NCI-H1417 (cell line): Measurements from ENCODE around the gene NAMPT.
"Not testable (repeated sequence)": the region's sequence is repeated elsewhere in the genome, so short reads cannot be mapped to it uniquely, and the experiment has no call there.

Experiments
- DNase-seq, 3 experiments: peaks; one replicate each; lab custom pipeline; 2025; lab: John Stamatoyannopoulos, UW

The NAMPT gene

GRCh38 chr7:106304568-106304967 lies 19.8 kb upstream of the NAMPT start:
- DNase-seq = no peak

DNA sequence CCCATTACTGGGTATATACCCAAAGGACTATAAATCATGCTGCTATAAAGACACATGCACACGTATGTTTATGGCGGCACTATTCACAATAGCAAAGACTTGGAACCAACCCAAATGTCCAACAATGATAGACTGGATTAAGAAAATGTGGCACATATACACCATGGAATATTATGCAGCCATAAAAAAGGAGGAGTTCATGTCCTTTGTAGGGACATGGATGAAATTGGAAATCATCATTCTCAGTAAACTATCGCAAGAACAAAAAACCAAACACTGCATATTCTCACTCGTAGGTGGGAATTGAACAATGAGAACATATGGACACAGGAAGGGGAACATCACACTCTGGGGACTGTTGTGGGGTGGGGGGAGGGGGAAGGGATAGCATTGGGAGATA lies 13.8 kb upstream of the NAMPT start:
- DNase-seq = not testable (repeated sequence)

DNA sequence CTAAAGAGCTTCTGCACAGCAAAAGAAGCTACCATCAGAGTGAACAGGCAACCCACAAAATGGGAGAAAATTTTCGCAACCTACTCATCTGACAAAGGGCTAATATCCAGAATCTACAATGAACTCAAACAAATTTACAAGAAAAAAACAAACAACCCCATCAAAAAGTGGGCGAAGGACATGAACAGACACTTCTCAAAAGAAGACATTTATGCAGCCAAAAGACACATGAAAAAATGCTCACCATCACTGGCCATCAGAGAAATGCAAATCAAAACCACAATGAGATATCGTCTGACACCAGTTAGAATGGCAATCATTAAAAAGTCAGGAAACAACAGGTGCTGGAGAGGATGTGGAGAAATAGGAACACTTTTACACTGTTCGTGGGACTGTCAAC lies 13.4 kb upstream of the NAMPT start:
- DNase-seq = not testable (repeated sequence)

DNA sequence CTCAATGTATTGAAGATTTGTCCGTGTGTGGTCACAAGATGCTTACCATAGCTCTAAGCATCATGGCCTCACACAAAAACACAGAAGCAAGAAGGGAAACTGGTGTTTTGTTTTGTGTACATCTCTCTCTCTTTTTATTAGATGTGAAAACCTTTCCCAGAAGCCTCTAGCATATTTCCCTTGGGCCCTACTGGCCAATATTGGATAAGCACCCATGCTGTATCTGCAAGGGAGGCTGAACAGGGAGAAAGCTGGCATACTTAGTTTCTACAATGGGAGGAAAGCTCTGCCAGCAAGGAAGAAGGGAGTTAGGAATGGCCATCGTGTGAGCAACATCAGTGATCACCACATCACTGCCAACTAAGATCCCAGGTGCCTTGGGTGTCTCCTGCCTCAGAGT lies 9.6 kb upstream of the NAMPT start:
- DNase-seq = no peak

DNA sequence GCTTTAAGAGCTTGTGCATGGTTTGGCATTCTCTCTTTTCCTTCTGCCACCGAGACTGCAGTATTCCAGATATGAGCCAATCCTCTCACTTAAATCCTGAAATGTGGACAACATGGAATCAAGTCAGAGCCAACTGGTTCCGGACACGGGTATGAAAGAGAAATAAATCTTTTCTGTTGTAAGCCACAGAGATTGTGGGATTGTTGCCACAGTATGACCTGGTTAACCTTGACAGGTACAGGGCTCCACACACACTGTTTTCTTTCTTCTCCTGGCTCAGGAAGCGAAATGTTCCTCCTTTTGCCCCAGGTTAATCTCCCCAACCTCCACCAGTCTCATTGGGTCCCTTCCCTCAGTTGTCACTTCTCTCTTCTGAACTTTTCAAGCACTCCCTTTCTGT lies 6.5 kb upstream of the NAMPT start:
- DNase-seq = no peak

GRCh38 chr7:106290319-106290718 lies 5.5 kb upstream of the NAMPT start:
- DNase-seq = no peak

- no peak for DNase-seq
These were observed 5.1 kb upstream of the NAMPT start for GRCh38 chr7:106289848-106290247.

DNA sequence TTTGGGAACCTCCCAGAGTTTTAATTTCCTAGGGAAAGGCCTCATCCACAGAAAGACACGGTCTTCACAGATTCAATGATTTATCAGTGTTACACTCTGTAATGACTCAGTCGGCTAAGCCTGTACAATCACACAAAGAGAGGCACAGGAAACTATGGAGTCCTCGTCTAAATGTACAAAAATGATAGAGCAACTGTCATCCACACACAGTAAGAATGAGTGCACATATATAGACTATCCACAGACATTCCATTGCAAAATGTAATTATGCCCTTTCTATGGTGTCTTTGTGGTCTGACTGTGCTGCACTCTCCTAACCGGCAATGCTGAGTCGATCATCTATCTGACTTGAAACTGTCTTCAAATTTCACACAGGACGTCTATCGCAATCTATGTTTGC lies 3.5 kb upstream of the NAMPT start:
- DNase-seq = no peak

DNA sequence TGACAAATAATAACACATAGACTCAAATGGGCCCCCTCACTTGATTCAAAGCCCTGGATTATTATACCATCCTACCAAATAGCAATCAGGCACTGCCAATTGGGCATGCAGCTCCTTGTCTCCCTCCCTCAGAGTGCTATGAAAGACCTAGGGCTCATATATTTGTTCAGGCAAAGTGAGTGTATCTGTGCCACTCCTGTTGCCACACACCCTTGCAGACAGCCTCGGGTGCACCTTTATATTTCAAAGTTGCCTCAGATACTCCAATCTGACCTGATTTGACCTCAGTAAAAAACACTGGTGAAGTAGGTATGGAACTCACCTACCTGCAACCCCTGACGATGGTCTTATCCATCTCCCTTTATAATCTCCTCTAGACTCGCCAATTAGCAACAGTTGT lies 3.0 kb upstream of the NAMPT start:
- DNase-seq = no peak

DNA sequence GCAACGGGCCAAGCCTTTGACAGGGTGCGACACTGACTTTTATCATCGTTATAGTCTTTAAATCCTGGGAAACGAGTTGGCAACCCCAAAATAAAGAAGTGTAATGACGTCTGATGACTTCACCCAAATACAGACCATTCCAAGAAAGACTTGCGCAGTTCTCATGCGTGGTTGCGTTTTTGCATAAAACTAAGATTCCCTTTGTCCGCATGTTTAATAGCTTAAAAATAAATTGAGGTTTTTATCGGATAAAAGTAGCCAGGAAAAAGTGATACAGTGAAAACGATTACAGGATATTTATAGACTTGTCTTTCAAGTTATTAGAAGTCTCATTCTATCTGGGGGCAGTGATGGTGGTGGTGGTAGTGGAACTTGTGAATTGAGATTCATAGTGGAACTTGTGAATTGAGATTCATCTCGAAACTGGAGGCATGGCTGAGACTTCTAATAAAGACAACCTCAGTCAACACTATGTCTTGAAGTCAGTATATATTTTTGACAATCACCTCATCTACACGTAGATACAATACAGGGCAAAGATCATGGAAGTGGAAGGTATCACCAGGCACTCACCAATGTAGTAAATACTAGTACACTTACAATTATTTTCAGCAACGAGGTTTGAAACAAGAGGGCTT lies 1.2 kb upstream of the NAMPT start:
- DNase-seq = peak in 1 of 3 experiments; percentile 32

- peak; percentile 98 to 99 (median 99) for DNase-seq
These were observed 470 bp upstream of the NAMPT start for GRCh38 chr7:106285051-106285854.

GRCh38 chr7:106283831-106284713 lies 711 bp downstream of the NAMPT start:
- peak; percentile 67 to 92 (median 88) for DNase-seq

GRCh38 chr7:106283501-106283830 lies 1.3 kb downstream of the NAMPT start:
- no peak for DNase-seq

DNA sequence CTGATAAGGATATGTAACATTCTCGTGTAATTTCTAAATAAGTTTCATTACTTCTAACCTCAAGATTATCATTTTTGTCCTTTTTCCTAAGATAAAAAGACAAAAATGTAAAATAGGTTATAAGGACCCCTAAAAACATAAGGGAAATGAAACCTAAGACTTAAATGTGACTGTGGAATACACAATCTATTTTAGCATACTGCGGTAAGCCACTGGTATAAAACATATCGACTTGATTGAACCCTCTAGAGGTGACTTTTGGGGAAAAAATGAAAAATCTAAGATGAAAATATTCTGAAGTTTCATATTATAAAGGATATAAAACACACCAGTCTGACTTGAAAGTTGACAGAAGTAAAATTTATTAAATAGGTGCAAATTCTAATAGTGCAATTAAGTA lies 1.9 kb downstream of the NAMPT start:
- DNase-seq = no peak

DNA sequence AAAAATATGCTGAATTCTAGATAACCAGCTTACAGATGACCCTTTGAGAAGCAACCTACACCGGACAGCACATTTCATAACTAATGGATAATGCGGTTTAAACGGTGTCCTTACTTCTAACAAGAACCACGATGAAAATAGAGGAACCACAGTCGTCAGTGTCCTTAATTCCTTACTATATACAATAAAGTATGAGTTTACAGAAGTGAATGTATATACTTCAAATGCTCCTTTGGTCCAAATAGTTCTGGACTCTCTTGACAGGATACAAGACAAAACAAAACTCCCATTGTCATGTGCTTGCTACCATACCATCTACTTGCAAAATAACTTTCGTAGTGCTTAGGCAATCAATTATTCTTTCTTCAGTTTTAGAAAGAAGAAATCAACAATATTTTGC lies 2.4 kb downstream of the NAMPT start:
- no peak for DNase-seq

DNA sequence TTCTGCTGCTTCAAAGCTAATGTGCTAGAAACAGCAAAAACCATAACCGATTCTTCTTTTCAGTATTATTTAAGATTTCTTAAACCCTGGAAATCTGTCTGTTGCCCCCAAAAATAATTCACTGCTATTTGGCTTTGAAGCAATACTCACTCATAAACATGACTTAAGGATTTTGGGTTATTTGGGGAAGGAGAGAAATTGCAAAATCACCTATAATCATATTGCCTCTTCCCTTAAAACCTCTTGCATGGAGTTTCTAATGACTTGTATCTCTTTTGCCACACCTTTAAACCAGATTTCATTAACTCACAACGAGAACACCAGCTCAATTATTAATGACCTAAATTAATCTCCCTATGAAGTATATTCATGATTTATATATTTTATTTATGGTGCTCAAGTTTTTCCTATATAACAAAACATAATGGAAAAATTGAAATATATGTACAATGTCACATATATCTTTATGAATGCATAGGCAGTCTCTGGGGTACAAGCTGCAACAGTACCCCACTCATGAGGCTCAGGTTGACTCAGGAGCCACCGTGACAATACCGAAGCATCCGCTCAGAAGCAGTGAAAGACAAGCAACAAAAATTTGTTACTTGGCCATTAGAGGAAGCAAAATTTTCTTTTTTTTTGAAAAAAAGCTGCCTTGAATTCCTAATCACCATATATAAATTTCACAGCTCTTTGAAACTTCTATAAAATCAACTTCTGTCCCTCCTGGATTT lies 3.0 kb downstream of the NAMPT start:
- no peak for DNase-seq

GRCh38 chr7:106281127-106281526 lies 3.7 kb downstream of the NAMPT start:
- DNase-seq = no peak

DNA sequence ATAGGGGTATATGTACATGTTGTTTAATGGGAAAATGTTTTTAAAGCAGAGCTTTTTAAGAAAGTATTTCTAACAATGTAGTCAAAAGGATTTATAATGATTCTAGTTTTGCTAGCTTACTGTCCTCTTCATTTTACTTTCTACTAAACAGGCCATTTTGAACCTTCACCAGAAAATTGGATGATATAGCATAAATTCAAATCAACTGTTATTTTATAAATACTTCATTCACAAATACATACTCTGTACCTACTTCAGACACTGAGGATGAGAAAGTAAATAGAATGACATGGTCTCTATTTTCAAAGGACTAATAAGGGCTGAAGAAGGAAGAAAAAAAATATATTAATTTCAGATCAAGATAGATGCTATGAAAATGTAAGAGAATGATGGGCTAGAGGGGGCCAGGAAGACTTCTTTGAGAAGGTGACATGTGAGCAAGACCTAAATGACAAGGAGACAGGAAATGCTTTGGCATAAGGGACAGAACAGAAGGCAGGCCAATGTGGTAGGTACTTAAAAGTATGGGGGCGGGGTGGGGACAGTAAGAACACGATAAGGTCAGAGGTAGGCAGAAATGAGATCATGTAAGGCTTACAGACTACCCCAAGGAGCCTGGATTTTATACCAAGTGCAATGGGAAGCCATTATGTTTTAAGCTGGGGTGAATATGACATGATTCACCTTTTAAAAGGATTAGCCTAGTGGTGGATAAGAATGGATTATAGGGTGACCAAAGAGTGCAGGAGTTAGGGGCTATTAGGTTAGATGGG lies 5.2 kb downstream of the NAMPT start:
- DNase-seq = no peak

DNA sequence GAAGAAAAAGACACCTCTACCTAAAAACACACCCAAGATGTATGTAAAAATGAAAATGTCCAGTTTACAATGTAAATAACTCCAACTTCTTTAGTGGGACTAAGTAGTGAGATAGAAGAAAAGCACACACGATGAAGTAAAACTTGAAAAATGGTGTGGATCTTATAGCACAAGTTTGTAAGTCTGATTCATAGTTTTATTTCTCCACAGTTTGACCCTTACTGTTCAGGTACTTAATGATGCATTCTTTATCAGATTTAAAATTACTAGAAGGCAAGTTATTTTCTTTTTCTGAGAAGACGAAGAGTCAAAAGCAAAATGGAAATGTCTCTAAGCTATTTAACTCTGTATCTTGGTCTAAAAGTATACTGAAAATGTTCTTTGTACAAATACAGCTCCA lies 6.1 kb downstream of the NAMPT start:
- no peak for DNase-seq

GRCh38 chr7:106277976-106278375 lies 6.8 kb downstream of the NAMPT start:
- DNase-seq = no peak

DNA sequence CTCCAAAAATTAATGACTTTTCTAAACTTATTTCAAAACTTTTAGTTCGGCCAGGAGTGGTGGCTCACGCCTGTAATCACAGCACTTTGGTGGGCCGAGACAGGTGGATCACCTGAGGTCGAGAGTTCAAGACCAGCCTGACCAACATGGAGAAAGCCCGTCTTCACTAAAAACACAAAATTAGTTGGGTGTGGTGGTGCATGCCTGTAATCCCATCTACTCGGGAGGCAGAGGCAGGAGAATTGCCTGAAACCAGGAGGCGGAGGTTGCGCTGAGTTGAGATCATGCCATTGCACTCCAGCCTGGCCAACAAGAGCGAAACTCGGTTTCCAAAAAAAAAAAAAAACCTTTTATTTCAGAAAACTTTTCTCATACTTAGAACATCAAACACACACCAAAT lies 8.3 kb downstream of the NAMPT start:
- no peak for DNase-seq
